GM18907 (cell line): ENCODE data around the gene ELP2.
"Not testable (repeated sequence)": the region's sequence is repeated elsewhere in the genome, so short reads cannot be mapped to it uniquely, and the experiment has no call there.

Source experiments
- ATAC-seq: cut with Tn5 transposase; IDR thresholded peaks from one replicate; pipeline ENCODE4 v1.9.1; 2021; ENCODE audit warnings: mild to moderate bottlenecking, moderate library complexity; ENCODE audit not compliant: unreplicated experiment

Gene ELP2

DNA sequence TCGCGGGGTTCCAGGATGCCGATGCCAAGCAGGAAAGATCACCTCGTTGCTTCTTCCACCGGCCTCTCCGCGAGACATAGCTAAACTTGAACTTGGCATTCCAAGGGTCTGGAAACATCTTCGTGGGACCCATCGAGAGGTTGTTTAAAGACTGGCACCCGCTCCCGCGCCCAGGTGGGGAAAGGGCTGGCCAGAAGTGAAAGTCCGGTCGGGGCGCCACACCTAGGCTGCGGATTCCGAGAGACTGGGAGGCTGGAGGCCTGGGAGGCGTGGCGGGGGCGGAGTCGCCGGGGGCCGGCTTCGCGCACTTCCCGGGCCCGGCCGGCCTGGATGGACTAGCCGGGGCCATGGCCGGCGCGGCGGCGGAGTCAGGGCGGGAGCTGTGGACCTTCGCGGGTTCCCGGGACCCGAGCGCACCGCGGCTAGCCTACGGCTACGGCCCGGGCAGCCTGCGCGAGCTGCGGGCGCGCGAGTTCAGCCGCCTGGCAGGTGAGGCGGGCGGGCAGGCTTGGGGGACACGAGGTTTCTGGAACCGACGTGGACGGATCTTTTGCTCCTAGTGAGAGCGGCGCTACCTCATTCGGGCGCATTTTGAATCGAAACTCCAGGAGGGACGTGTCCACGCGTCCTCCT, 57.6 kb downstream of the ELP2 start, which contains the start of gene MOCOS:
MOCOS (plus strand) TSS at position 305 of the 633 bp plus-strand sequence; CDS start at position 348, 43 bp downstream.
- ATAC-seq, result peak; percentile 85

- ATAC-seq, result peak; percentile 7
These were observed 58.4 kb downstream of the ELP2 start for GRCh38 chr18:36187826-36188721.

GRCh38 chr18:36188916-36189315, 59.2 kb downstream of the ELP2 start:
- ATAC-seq, result no peak

GRCh38 chr18:36189486-36189885, 59.8 kb downstream of the ELP2 start:
- ATAC-seq, result no peak

DNA sequence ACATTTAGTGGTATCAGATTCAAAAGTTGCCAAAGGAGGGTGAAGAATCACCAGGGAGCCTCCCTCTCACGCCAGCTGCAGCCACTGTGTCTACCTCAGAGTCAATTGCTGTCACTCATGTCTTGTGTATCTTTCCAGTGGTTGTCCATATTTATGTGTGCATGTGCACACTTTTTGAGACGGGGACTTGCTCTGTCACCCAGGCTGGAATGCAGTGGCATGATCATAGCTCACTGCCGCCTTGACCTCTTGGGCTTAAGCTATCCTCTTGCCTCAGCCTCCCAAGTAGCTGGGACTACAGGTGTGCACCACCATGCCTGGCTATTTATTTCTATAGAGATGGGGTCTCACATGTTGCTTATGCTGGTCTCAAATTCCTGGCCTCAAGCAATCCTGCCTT, 61.6 kb downstream of the ELP2 start:
- ATAC-seq, result no peak

- no peak for ATAC-seq
These were observed 62.0 kb downstream of the ELP2 start for GRCh38 chr18:36191711-36192110.

- ATAC-seq, result no peak
These were observed 65.1 kb downstream of the ELP2 start for GRCh38 chr18:36194600-36195315.

GRCh38 chr18:36195427-36196122, 65.9 kb downstream of the ELP2 start:
- ATAC-seq, result no peak

DNA sequence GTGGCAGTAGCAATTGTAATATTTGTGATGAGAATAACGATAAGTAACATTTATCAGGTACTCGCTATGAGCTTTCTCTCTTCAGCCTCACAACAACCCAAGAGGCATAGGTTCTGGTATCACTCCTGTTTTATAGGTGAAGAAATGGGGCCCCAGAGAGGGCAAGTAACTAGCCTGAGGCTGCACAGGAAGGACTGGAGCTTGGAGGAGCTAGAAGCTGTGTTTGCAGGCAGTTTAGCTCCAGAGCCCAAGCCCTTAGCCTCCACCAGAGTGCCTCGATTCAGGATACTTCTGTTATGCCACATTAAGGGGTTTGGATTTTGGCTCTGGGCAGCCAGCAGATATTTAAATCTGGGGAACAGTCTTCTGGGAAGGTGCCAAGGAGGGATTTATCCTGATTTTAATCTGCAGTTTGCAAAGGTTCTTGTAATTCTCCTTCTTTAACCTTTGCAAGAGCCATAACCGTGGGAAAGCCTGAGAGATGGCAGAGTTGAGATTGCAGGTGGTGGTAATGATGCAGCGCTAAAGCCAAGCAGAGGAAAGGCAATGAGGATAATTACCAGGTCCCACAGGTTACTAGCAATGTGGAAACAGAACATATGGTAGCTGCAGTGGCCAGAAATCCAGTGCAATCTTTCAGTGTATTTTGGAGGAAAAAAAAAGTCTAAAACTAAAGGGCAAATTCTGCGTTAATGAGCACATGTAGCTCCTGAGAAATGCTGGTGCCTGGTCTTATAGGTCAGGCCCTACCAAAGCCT, 66.7 kb downstream of the ELP2 start:
- ATAC-seq, result no peak

GRCh38 chr18:36197511-36198166, 67.9 kb downstream of the ELP2 start:
- no peak for ATAC-seq

GRCh38 chr18:36199691-36200295, 70.1 kb downstream of the ELP2 start:
- no peak for ATAC-seq

- no peak for ATAC-seq
These were observed 70.7 kb downstream of the ELP2 start for GRCh38 chr18:36200354-36200771.

GRCh38 chr18:36201765-36202164, 72.1 kb downstream of the ELP2 start:
- no peak for ATAC-seq

GRCh38 chr18:36203360-36203895, 73.7 kb downstream of the ELP2 start:
- ATAC-seq, result no peak

DNA sequence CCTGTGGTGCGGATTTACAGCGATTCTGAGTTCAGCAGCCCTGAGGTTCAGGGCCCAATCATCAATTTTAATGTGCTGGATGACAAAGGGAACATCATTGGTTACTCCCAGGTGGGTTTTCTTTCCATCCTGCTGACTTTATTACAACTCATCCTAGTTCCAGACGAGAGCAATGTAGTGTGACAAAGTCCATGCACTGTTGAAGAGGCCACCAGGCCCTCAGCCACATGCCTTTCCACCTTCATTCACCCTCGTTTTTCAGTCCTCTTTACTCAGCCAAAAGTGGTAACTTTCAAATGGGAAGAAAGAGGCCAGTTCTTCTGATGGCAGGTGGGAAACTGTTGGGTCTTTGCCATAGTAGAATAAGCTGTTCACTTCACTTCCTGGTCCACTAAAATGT, 75.5 kb downstream of the ELP2 start:
- no peak for ATAC-seq

- ATAC-seq, result no peak
These were observed 77.6 kb downstream of the ELP2 start for GRCh38 chr18:36207303-36207702.

DNA sequence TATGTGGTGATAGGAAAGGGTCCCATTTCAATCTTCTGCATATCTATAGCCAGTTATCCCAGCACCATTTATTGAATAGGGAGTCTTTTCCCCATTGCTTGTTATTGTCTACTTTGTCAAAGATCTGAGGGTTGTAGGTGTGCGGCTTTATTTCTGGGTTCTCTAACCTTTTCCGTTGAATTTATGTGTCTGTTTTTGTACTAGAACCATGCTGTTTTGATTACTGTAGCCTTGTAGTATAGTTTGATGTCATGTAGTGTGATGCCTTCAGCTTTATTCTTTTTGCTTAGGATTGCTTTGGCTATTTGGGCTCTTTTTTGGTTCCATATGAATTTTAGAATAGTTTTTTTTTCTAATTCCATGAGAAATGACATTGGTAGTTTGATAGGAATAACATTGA, 78.3 kb downstream of the ELP2 start:
- not testable (repeated sequence) for ATAC-seq

- ATAC-seq, result no peak
These were observed 81.9 kb downstream of the ELP2 start for GRCh38 chr18:36211612-36212065.
